ACC112 (cell line): ENCODE results near the gene SALL1.

Experiments used
- H2AFZ ChIP-seq: fragments of 200-600 bp; sonication (generic); one replicate; pipeline ENCODE4 v1.6.0; 2017; ENCODE audit warnings: antibody characterized with exemption, low read length; ENCODE audit not compliant: unreplicated experiment
- H3K27ac ChIP-seq: fragments of 200-600 bp; sonication (generic); 2 replicates; pipeline ENCODE4 v1.5.1; 2014; ENCODE audit warnings: low read depth, mild to moderate bottlenecking, antibody characterized with exemption, low read length, moderate library complexity
- H3K27me3 ChIP-seq: fragments of 200-600 bp; sonication (generic); 2 replicates; pipeline ENCODE4 v1.6.1; 2014; ENCODE audit warnings: mild to moderate bottlenecking, antibody characterized with exemption, low read length, moderate library complexity, mixed read lengths; ENCODE audit not compliant: insufficient read depth
- H3K36me3 ChIP-seq: fragments of 200-600 bp; sonication (generic); 2 replicates; pipeline ENCODE4 v1.6.1; 2016; ENCODE audit warnings: mild to moderate bottlenecking, antibody characterized with exemption, low read length, moderate library complexity, mixed read lengths; ENCODE audit not compliant: insufficient read depth
- H3K4me1 ChIP-seq: fragments of 200-600 bp; sonication (generic); one replicate; pipeline ENCODE4 v1.6.1; 2016; ENCODE audit warnings: low read length, mixed read lengths; ENCODE audit not compliant: insufficient read depth, unreplicated experiment, control insufficient read depth
- H3K4me3 ChIP-seq: fragments of 200-600 bp; sonication (generic); 2 replicates; pipeline ENCODE4 v1.5.1; 2014; ENCODE audit warnings: mild to moderate bottlenecking, low read depth, low read length
- H3K79me2 ChIP-seq: fragments of 200-600 bp; sonication (generic); one replicate; pipeline ENCODE4 v1.6.0; 2016; ENCODE audit warnings: low read length; ENCODE audit not compliant: control insufficient read depth, unreplicated experiment, insufficient read depth

The SALL1 gene

DNA sequence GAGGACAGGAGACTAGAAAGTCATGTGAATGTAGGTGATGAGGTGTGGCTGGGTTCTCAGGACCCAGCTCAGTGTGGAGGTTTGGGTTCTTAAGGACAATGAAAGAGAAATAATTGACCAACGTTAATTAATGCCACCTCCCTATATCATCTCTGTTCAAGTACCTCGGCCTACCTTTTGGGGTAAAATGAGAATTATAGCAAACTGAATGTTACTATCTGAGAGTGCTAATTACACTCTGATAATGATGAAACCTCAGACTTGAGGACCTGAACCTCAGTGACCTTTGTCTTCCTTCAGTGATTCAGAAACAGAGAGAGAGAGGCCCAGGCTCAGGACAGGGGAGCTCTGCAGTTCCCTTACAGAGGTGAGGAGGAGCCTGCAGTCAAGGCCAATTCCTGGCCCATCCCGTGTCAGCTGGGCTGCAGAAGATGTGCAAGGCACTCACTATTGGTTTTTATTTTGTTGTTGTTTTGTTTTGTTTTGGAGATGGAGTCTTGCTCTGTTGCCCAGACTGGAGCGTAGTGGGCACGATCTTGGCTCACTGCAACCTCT lies 57.3 kb downstream of the SALL1 start:
- Histone ChIP-seq H3K4me1 (no peaks in the 10 kb centered on the region), H3K27me3 (no peaks in the 10 kb centered on the region), H3K4me3 (no peak overlapping the region), H3K36me3 (no peaks in the 10 kb centered on the region), H3K79me2 (no peaks in the 10 kb centered on the region), H3K27ac (no peak overlapping the region), H2AFZ (no peak overlapping the region)
